SK-N-SH (cell line): ENCODE measurements around the gene BIRC7.

Experiments
- NFIC ChIP-seq: IDR thresholded peaks from 2 replicates; pipeline ENCODE4 v1.4.0; 2012; ENCODE audit warnings: borderline replicate concordance
- TF ChIP-seq, protein P1 (sequence below): fragments of 200-600 bp; sonication (generic); IDR thresholded peaks from 2 replicates; pipeline ENCODE4 v1.6.1; 2017; ENCODE audit warnings: antibody characterized with exemption, mild to moderate bottlenecking, moderate library complexity

DNA sequence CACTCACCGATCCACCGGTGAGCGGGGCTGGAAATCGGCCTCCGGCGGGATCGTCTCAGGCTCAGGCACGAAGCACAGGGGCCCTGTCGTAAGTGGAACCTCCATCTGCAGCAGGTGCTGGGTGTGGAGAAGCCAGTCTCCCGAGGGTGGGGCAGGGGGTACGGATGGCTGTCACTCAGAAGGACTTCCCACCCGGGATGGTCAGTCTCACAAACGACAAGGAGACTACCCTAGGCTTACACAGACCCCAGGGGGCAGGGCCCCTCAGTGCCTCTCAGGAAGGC, 47.6 kb upstream of the BIRC7 start:
- TF ChIP-seq, protein P1, sequence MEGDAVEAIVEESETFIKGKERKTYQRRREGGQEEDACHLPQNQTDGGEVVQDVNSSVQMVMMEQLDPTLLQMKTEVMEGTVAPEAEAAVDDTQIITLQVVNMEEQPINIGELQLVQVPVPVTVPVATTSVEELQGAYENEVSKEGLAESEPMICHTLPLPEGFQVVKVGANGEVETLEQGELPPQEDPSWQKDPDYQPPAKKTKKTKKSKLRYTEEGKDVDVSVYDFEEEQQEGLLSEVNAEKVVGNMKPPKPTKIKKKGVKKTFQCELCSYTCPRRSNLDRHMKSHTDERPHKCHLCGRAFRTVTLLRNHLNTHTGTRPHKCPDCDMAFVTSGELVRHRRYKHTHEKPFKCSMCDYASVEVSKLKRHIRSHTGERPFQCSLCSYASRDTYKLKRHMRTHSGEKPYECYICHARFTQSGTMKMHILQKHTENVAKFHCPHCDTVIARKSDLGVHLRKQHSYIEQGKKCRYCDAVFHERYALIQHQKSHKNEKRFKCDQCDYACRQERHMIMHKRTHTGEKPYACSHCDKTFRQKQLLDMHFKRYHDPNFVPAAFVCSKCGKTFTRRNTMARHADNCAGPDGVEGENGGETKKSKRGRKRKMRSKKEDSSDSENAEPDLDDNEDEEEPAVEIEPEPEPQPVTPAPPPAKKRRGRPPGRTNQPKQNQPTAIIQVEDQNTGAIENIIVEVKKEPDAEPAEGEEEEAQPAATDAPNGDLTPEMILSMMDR, result no peak
- no peak for TF ChIP-seq NFIC
